GM15510 (cell line): ENCODE measurements around the gene NCAPD2.

Experiments
- POLR2A ChIP-seq: IDR thresholded peaks from 3 replicates; pipeline ENCODE4 v1.6.1; 2011; ENCODE audit warnings: borderline replicate concordance; ENCODE audit not compliant: insufficient read length; ENCODE audit errors: extremely low read depth

NCAPD2 gene

GRCh38 chr12:6460751-6461371 is 33.0 kb upstream of the NCAPD2 start:
- no peak for TF ChIP-seq POLR2A

- TF ChIP-seq POLR2A: peak; percentile 60
Measured at GRCh38 chr12:6461401-6462233, 32.3 kb upstream of the NCAPD2 start.

GRCh38 chr12:6462234-6462995 is 31.5 kb upstream of the NCAPD2 start:
- no peak for TF ChIP-seq POLR2A

GRCh38 chr12:6463216-6463615 is 30.7 kb upstream of the NCAPD2 start:
- no peak for TF ChIP-seq POLR2A

GRCh38 chr12:6463858-6464257 is 30.0 kb upstream of the NCAPD2 start:
- TF ChIP-seq POLR2A: no peak

GRCh38 chr12:6464531-6464930 is 29.4 kb upstream of the NCAPD2 start:
- TF ChIP-seq POLR2A: no peak

- TF ChIP-seq POLR2A: no peak
Measured at GRCh38 chr12:6465467-6466183, 28.3 kb upstream of the NCAPD2 start.

- no peak for TF ChIP-seq POLR2A
Measured at GRCh38 chr12:6466184-6466573, 27.7 kb upstream of the NCAPD2 start.

- TF ChIP-seq POLR2A: no peak
Measured at GRCh38 chr12:6468283-6468575, 25.7 kb upstream of the NCAPD2 start.

- TF ChIP-seq POLR2A: no peak
Measured at GRCh38 chr12:6469092-6469491, 24.8 kb upstream of the NCAPD2 start.

GRCh38 chr12:6469609-6470374 is 24.1 kb upstream of the NCAPD2 start:
- TF ChIP-seq POLR2A: no peak

GRCh38 chr12:6470375-6471163 is 23.3 kb upstream of the NCAPD2 start, which contains the start of gene VAMP1:
VAMP1 (minus strand) TSS chr12:6470677; CDS start chr12:6470531, 146 bp downstream.
- peak; percentile 100 for TF ChIP-seq POLR2A

GRCh38 chr12:6471989-6472360 is 21.9 kb upstream of the NCAPD2 start:
- no peak for TF ChIP-seq POLR2A
